G401.6 (cell line): ENCODE results near the gene SSMEM1.
"Not testable (repeated sequence)": the region's sequence is repeated elsewhere in the genome, so short reads cannot be mapped to it uniquely, and the experiment has no call there.

ENCODE experiments used
- FAIRE-seq: peaks from 2 replicates; lab custom pipeline; 2012; peaks lifted over from hg19 to GRCh38; lab: Jason Lieb, UNC

SSMEM1 gene

GRCh38 chr7:130249626-130250025 is 42.0 kb downstream of the SSMEM1 start:
- FAIRE-seq: not testable (repeated sequence)

- FAIRE-seq: no peak
Measured at GRCh38 chr7:130254555-130254954, 46.9 kb downstream of the SSMEM1 start.

- FAIRE-seq: no peak
Measured at GRCh38 chr7:130256704-130257103, 49.0 kb downstream of the SSMEM1 start.

- no peak for FAIRE-seq
Measured at GRCh38 chr7:130258494-130259078, 50.9 kb downstream of the SSMEM1 start.

GRCh38 chr7:130262448-130262847 is 54.8 kb downstream of the SSMEM1 start:
- FAIRE-seq: no peak

GRCh38 chr7:130263130-130263529 is 55.5 kb downstream of the SSMEM1 start:
- no peak for FAIRE-seq
